GM19238 (cell line): ENCODE data around the gene RBMS1.
"Not testable (repeated sequence)": the region's sequence is repeated elsewhere in the genome, so short reads cannot be mapped to it uniquely, and the experiment has no call there.

Source experiments
- DNase-seq: peaks from one replicate; pipeline ENCODE4 v3.0.0; 2011; ENCODE audit warnings: low spot score; ENCODE audit not compliant: insufficient read length

RBMS1 gene

GRCh38 chr2:160502478-160502877, 8.9 kb upstream of the RBMS1 start:
- DNase-seq: no peak

GRCh38 chr2:160501370-160501769, 7.8 kb upstream of the RBMS1 start:
- no peak for DNase-seq

- DNase-seq: no peak
Measured at GRCh38 chr2:160499865-160500264, 6.3 kb upstream of the RBMS1 start.

GRCh38 chr2:160498137-160498536, 4.5 kb upstream of the RBMS1 start:
- no peak for DNase-seq

GRCh38 chr2:160494201-160494644, 616 bp upstream of the RBMS1 start:
- no peak for DNase-seq

- no peak for DNase-seq
Measured at GRCh38 chr2:160492401-160493226, 993 bp downstream of the RBMS1 start.

GRCh38 chr2:160491911-160492371, 1.7 kb downstream of the RBMS1 start:
- DNase-seq: no peak

GRCh38 chr2:160490733-160491685, 2.6 kb downstream of the RBMS1 start:
- no peak for DNase-seq

- no peak for DNase-seq
Measured at GRCh38 chr2:160489111-160489510, 4.5 kb downstream of the RBMS1 start.

- DNase-seq: not testable (repeated sequence)
Measured at GRCh38 chr2:160488289-160488688, 5.3 kb downstream of the RBMS1 start.

GRCh38 chr2:160486341-160486740, 7.3 kb downstream of the RBMS1 start:
- DNase-seq: no peak

GRCh38 chr2:160484859-160485520, 8.6 kb downstream of the RBMS1 start:
- DNase-seq: no peak

- DNase-seq: no peak
Measured at GRCh38 chr2:160482673-160483072, 10.9 kb downstream of the RBMS1 start.

GRCh38 chr2:160479269-160479668, 14.3 kb downstream of the RBMS1 start:
- no peak for DNase-seq

- no peak for DNase-seq
Measured at GRCh38 chr2:160478660-160479059, 14.9 kb downstream of the RBMS1 start.

GRCh38 chr2:160477032-160477431, 16.6 kb downstream of the RBMS1 start:
- no peak for DNase-seq

GRCh38 chr2:160474891-160475787, 18.5 kb downstream of the RBMS1 start:
- no peak for DNase-seq

- no peak for DNase-seq
Measured at GRCh38 chr2:160474319-160474645, 19.3 kb downstream of the RBMS1 start.

GRCh38 chr2:160473468-160474318, 19.9 kb downstream of the RBMS1 start:
- DNase-seq: no peak

GRCh38 chr2:160472839-160473251, 20.8 kb downstream of the RBMS1 start:
- DNase-seq: no peak
